Ishikawa (cell line): ENCODE measurements around the gene PCBP4.

ENCODE experiments used
- EGR1 ChIP-seq: IDR thresholded peaks from 2 replicates; pipeline ENCODE4 v1.6.1; 2012
- EP300 ChIP-seq: IDR thresholded peaks from 2 replicates; pipeline ENCODE4 v1.6.1; 2012; ENCODE audit warnings: borderline replicate concordance
- NFIC ChIP-seq: IDR thresholded peaks from 2 replicates; pipeline ENCODE4 v1.6.1; 2012
- RAD21 ChIP-seq: IDR thresholded peaks from 2 replicates; pipeline ENCODE4 v1.6.1; 2012; ENCODE audit warnings: low read depth
- TAF1 ChIP-seq: IDR thresholded peaks from 2 replicates; pipeline ENCODE4 v1.6.1; 2012; ENCODE audit warnings: low read depth, mild to moderate bottlenecking
- TEAD4 ChIP-seq: IDR thresholded peaks from 2 replicates; pipeline ENCODE4 v1.6.1; 2012
- YY1 ChIP-seq: IDR thresholded peaks from 2 replicates; pipeline ENCODE4 v1.6.1; 2012; ENCODE audit warnings: low read depth
- TF ChIP-seq, protein P1 (sequence below): IDR thresholded peaks from 2 replicates; pipeline ENCODE4 v1.6.1; 2012; ENCODE audit warnings: low read depth, mild to moderate bottlenecking

DNA sequence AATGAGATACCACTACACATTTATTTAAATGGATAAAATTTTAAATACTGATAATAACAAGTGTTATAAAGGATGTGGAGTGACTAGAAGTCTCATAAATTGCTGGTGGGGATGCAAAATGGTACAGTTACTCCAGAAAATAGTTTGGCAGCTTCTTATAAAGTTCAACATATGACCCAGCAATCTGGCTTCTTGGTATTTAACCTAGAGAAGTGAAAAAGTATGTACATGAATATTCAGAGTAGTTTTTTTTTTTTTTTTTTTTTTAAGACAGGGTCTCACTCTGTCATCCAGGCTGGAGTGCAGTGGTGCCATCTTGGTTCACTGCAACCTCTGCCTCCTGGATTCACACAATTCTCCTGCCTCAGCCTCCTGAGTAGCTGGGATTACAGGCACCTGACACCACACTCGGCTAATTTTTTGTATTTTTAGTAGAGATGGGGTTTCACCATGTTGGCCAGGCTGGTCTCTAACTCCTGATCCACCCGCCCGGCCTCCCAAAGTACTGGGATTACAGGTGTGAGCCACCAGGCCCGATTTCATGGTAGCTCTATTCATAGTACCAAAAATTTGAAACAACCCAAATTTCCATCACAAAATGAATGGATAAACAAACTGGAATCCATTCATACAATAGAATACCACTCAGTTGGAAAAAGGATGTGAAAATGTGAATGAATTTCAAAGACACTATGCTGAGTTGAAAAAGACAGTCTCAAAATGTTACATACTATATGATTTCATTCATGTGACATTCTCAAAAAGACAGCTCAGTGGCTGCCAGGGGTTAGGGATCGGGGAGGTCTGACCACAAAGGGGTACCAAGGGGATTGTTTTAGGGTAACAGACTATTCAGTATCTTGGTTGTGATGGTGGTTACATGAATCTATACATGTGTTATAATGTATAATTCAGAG is 39.9 kb downstream of the PCBP4 start:
- TF ChIP-seq TEAD4, result no peak
- TF ChIP-seq EP300, result no peak
- no peak for TF ChIP-seq EGR1
- TF ChIP-seq RAD21, result no peak
- no peak for TF ChIP-seq NFIC
- TF ChIP-seq TAF1, result no peak
- TF ChIP-seq, protein P1, sequence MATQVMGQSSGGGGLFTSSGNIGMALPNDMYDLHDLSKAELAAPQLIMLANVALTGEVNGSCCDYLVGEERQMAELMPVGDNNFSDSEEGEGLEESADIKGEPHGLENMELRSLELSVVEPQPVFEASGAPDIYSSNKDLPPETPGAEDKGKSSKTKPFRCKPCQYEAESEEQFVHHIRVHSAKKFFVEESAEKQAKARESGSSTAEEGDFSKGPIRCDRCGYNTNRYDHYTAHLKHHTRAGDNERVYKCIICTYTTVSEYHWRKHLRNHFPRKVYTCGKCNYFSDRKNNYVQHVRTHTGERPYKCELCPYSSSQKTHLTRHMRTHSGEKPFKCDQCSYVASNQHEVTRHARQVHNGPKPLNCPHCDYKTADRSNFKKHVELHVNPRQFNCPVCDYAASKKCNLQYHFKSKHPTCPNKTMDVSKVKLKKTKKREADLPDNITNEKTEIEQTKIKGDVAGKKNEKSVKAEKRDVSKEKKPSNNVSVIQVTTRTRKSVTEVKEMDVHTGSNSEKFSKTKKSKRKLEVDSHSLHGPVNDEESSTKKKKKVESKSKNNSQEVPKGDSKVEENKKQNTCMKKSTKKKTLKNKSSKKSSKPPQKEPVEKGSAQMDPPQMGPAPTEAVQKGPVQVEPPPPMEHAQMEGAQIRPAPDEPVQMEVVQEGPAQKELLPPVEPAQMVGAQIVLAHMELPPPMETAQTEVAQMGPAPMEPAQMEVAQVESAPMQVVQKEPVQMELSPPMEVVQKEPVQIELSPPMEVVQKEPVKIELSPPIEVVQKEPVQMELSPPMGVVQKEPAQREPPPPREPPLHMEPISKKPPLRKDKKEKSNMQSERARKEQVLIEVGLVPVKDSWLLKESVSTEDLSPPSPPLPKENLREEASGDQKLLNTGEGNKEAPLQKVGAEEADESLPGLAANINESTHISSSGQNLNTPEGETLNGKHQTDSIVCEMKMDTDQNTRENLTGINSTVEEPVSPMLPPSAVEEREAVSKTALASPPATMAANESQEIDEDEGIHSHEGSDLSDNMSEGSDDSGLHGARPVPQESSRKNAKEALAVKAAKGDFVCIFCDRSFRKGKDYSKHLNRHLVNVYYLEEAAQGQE, result no peak
- no peak for TF ChIP-seq YY1
